Limb (tissue), 2 donors: Measurements from ENCODE around the gene NMD3.

ENCODE experiments used
- DNase-seq, 2 donors: peaks; one replicate each; pipeline ENCODE4 v3.0.0-alpha.2; 2016; ENCODE audit errors: extremely low spot score in 2 of 2

NMD3 gene

GRCh38 chr3:161230621-161231171, 9.6 kb downstream of the NMD3 start:
- DNase-seq = no peak

GRCh38 chr3:161231861-161232260, 10.8 kb downstream of the NMD3 start:
- no peak for DNase-seq

- DNase-seq = no peak
Observed at GRCh38 chr3:161233557-161233956, 12.4 kb downstream of the NMD3 start.

- DNase-seq = no peak
Observed at GRCh38 chr3:161236240-161236639, 15.1 kb downstream of the NMD3 start.

GRCh38 chr3:161239700-161240099, 18.6 kb downstream of the NMD3 start:
- no peak for DNase-seq

GRCh38 chr3:161244538-161244937, 23.4 kb downstream of the NMD3 start:
- DNase-seq = no peak

GRCh38 chr3:161247049-161247448, 25.9 kb downstream of the NMD3 start:
- no peak for DNase-seq

GRCh38 chr3:161250116-161250515, 29.0 kb downstream of the NMD3 start:
- no peak for DNase-seq

GRCh38 chr3:161251716-161252115, 30.6 kb downstream of the NMD3 start:
- DNase-seq = no peak

GRCh38 chr3:161252143-161252542, 31.0 kb downstream of the NMD3 start:
- DNase-seq = no peak

GRCh38 chr3:161253711-161254110, 32.6 kb downstream of the NMD3 start:
- peak in 1 of 2 donors; percentile 18 for DNase-seq

- no peak for DNase-seq
Observed at GRCh38 chr3:161254861-161255260, 33.8 kb downstream of the NMD3 start.

- no peak for DNase-seq
Observed at GRCh38 chr3:161263057-161263456, 41.9 kb downstream of the NMD3 start.

- no peak for DNase-seq
Observed at GRCh38 chr3:161264852-161265251, 43.7 kb downstream of the NMD3 start.

- DNase-seq = no peak
Observed at GRCh38 chr3:161265916-161266571, 44.9 kb downstream of the NMD3 start.

GRCh38 chr3:161266731-161267150, 45.6 kb downstream of the NMD3 start:
- no peak for DNase-seq

- no peak for DNase-seq
Observed at GRCh38 chr3:161267646-161268045, 46.5 kb downstream of the NMD3 start.

- DNase-seq = no peak
Observed at GRCh38 chr3:161268601-161269000, 47.5 kb downstream of the NMD3 start.

- DNase-seq = no peak
Observed at GRCh38 chr3:161270991-161271390, 49.9 kb downstream of the NMD3 start.

GRCh38 chr3:161271646-161272045, 50.5 kb downstream of the NMD3 start:
- DNase-seq = no peak

- no peak for DNase-seq
Observed at GRCh38 chr3:161272524-161272923, 51.4 kb downstream of the NMD3 start.

GRCh38 chr3:161273589-161274218, 52.6 kb downstream of the NMD3 start:
- no peak for DNase-seq

GRCh38 chr3:161274691-161275298, 53.7 kb downstream of the NMD3 start:
- DNase-seq = no peak
